ENCODE measurements around the gene GSTK1.
A peak's percentile ranks its signal among the peaks of the same experiment; 100 is the strongest.

The GSTK1 gene

DNA sequence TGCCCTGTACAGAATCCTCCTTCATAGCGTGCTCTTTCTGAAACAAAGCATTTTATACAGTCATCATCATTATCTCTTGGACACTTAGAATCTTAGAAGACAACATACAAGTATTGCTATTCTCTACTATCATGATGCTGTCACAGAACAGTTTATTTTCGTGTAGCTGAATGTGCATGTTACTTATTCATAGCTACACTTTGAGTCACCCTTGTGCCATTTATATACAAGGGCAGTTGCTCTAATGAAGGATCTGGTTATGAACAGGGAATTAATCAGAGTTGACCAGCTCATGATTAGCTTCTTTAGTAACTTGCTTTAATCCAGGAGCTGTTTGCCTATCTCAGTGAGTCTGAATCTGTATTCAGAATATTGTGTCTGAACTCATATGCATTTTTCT, 36.1 kb downstream of the GSTK1 start:
- DNase-seq (ENCODE audit: low read depth) = no peak

DNA sequence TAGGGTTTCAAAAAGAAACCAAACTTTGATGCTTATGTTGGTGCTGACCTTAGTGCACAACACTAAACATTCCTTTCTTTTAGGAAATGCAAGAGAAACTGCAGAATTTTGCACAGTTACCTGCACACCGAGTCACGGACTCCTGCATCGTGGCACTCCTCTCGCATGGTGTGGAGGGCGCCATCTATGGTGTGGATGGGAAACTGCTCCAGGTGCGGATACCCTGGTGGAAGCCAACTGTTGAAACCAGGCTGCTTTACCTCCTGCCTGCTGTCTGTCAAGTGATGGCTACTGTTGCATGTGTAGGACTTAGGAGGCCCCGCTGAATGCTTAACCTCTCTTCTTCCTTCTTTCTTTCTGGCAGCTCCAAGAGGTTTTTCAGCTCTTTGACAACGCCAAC, 36.6 kb downstream of the GSTK1 start:
- DNase-seq (ENCODE audit: low read depth) = peak; percentile 58

DNA sequence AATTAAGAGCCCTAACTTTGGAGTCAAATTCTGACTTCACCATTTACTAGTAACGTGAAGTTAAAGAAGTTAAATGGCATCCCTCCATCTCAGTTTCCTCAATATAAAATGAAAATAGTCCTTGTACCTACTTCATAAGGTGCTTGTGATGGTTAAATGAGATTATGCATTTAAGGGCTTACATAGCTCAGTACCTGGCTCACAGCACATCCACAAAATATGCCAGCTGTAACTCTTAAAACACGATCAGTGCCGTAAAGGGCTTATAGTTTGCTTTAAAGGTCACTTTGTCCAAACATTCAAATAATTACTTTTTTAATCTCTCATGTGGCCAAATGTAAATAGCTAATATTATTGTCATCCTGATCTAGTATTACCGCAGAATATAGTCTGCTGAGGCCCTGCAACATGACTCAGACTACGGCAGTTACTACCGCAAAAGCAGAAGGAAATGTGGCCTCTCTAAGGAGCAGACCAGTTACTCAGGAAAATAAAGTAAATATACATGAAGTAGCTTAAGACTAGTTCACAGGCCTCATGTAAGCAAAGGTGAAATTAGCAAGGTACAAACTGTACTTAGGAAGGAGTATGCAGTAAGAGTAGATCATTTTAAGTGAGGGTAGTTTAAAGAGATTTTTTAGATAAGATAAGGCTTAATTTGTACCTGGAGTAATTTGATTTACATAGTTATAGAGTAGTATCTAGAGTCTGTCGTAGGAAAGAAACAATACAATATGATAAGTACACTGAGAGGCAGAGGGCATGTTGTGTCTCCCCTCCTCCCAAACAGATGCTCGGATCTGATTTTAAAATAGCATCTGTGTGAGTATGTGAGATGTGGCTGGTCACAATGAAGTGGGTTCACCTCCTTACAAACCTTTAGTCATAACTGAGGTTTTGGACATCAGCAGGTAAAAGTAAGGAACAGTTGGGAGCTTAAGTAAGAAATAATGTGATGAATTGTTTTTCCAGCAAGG, 38.0 kb downstream of the GSTK1 start:
- no peak for DNase-seq (ENCODE audit: low read depth)

DNA sequence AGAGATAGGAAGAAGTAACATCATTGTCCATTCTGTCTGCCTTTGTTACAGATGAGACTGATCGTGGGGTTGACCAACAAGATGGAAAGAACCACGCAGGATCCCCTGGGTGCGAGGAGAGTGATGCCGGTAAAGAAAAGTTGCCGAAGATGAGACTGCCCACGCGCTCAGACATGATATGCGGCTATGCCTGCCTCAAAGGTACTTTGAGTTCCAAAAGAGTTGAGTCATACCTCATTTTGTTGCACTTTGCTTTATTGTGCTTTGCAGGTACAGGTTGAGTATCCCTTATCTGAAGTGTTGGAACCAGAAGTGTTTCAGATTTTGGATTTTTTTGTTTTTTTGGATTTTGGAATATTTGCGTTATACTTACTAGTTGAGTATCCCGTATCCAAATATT, 40.5 kb downstream of the GSTK1 start:
- DNase-seq (ENCODE audit: low read depth) = no peak

DNA sequence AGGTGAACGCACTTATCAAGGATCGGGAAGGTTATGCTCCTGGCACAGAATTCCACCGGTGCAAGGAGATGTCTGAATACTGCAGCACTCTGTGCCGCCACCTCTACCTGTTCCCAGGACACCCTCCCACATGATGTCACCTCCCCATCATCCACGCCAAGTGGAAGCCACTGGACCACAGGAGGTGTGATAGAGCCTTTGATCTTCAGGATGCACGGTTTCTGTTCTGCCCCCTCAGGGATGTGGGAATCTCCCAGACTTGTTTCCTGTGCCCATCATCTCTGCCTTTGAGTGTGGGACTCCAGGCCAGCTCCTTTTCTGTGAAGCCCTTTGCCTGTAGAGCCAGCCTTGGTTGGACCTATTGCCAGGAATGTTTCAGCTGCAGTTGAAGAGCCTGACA, 41.7 kb downstream of the GSTK1 start:
- DNase-seq (ENCODE audit: low read depth) = no peak

DNA sequence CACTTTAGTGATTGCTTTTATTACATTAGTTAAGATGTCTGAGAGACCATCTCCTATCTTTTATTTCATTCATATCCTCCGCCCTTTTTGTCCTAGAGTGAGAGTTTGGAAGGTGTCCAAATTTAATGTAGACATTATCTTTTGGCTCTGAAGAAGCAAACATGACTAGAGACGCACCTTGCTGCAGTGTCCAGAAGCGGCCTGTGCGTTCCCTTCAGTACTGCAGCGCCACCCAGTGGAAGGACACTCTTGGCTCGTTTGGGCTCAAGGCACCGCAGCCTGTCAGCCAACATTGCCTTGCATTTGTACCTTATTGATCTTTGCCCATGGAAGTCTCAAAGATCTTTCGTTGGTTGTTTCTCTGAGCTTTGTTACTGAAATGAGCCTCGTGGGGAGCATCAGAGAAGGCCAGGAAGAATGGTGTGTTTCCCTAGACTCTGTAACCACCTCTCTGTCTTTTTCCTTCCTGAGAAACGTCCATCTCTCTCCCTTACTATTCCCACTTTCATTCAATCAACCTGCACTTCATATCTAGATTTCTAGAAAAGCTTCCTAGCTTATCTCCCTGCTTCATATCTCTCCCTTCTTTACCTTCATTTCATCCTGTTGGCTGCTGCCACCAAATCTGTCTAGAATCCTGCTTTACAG, 42.3 kb downstream of the GSTK1 start:
- peak; percentile 56 for DNase-seq (ENCODE audit: low read depth)

DNA sequence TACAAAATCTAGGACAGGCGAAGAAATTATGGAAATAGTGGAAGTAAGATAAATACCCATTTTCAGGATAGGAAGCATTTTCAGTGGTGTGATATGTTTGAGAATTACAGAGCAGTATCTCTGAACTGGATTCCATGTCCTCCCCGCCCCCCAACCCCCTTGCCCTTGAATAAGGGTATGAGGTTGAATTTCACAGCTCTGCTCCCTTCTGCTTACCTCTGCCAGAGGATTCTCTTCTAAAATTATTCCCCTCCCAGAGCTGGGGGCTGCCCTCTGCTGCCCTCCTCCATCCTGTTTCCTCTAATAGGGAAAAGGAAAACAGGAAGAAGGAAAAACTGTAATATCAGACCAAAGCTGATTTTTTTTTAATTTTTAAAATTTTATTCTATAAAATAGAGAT, 45.4 kb downstream of the GSTK1 start:
- DNase-seq (ENCODE audit: low read depth) = no peak

DNA sequence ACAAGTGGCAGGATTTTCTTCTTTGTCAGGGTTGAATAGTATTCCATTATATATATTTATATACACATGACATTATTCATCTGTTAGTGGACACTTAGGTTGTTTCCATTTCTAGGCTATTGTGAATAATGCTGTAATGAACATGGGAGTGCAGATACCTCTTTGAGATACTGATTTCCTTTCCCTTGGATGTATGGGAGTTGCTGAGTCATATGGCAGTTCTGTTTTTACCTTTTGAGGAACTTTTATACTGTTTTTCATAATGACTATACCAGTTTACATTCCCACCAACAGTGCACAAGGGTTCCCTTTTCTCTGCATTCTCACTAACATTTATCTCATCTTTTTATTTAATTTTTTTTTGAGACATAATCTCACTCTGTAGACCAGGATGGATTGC, 50.9 kb downstream of the GSTK1 start:
- DNase-seq (ENCODE audit: low read depth) = no peak

DNA sequence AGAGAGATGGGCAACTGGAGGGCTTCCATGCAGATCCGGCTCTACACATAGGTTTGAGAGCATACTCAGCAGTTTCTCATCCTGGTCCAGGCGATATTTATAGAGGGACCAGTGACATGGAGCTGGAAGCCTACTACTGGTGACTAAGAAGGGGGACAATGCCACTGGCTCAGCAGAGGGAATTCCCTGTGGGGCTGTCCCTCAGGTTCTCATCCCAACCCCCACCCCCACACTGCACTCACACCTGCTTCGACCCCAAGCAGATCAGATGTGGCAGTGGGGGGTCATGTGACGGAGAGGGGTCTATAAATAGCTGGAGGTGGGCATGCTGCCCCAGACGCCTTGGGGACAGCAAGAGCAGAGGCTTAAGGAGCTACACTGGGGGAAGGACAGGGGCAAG, 52.5 kb downstream of the GSTK1 start, which contains the start of gene CLCN1:
TSS of gene CLCN1 (plus strand) at position 336 of the 400 bp plus-strand sequence. CDS start 102 bp downstream, outside the sequence.
- DNase-seq (ENCODE audit: low read depth) = no peak

DNA sequence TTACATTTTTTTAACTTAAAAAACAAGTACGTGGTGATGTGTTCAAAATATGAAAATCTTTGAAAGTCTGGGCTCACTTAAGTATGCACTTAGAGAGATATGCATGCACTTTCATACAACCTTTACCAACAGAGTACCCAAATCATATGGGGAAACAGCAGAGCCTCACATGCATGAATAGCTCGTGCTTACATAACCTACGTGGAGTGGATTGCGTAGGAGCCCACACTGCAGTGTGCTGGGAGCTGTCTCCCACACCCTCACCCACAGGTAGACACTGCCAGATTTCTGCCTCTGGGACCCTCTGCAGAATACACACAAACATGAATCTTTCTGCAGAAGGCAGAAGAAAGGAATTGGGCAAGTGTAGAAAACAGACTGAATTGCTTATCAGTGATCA, 53.3 kb downstream of the GSTK1 start:
- DNase-seq (ENCODE audit: low read depth) = no peak

DNA sequence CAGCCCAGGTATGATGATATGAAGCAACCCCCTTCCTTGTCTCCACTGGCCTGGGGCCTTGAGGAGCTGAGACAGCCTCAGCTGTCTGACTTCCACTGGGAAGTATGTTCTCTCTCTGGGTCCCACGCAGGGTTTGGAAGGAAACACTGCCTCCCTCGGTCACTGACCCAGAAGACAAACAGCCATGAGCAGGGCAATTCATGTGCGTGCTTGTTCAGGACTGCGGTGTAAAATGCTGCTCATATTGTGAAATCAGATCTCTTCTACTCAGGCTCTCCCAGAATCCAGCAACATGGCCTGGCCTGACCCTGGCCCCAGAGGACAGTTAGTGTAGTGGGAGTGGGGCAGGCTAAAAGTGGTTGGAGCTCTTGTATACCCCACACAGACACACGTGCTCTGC, 55.4 kb downstream of the GSTK1 start:
- no peak for DNase-seq (ENCODE audit: low read depth)

All from T follicular helper cell (primary cell).